ENCODE data around the gene BCL6.

GRCh38 chr3:187726564-187726963 is 18.7 kb downstream of the BCL6 start:
- TF ChIP-seq ZNF384 (IDR thresholded peaks at IDR 0.05) (no peak), ARNT (IDR thresholded peaks at IDR 0.05) (no peak), SUZ12 (IDR thresholded peaks at IDR 0.05) (no peak), SP1 (IDR thresholded peaks at IDR 0.05) (no peak), CTBP1 (IDR thresholded peaks at IDR 0.05; ENCODE audit: borderline replicate concordance) (no peak), FOXK2 (IDR thresholded peaks at IDR 0.05) (no peak), FOXA1 (IDR thresholded peaks at IDR 0.05) (no peak), HDGF (IDR thresholded peaks at IDR 0.05; ENCODE audit: borderline replicate concordance) (no peak), FOXM1 (IDR thresholded peaks at IDR 0.05; ENCODE audit: borderline replicate concordance) (no peak), TARDBP (IDR thresholded peaks at IDR 0.05) (no peak), NFRKB (IDR thresholded peaks at IDR 0.05) (no peak)
